MCF 10A (cell line): ENCODE results near the gene PIK3R6. TPM values are rescaled to one million over a fixed set of nuclear protein-coding genes. Genes with fewer than 3 reads are reported as not detected.

Experiments used
- BruUV-seq: library from RNA; stranded (reverse); fragments of 400-500 nt; replicated peaks from 2 replicates; lab custom pipeline; 2021; lab: Mats Ljungman, UMichigan
- CTCF ChIA-PET: fragments of 300-600 bp; sonication (Branson Sonifier 250); formaldehyde crosslinking; extraction: SDS; loops from one replicate; lab custom pipeline; 2021; ENCODE audit warnings: antibody characterized with exemption, inconsistent platforms; lab: Yijun Ruan, JAX
- POLR2A ChIA-PET: fragments of 300-600, 350-650 bp; sonication (Branson Sonifier 250); formaldehyde crosslinking; extraction: SDS; loops from one replicate; lab custom pipeline; 2020; ENCODE audit warnings: antibody characterized with exemption, inconsistent platforms; lab: Yijun Ruan, JAX
- DNase-seq: peaks from one replicate; pipeline ENCODE4 v3.0.0-alpha.2; 2018; ENCODE audit not compliant: unreplicated experiment
- H3K27ac Mint-ChIP-seq: one replicate; pipeline ENCODE4 v1.8.0; 2022; ENCODE audit warnings: mild to moderate bottlenecking, low read depth, mixed read lengths; ENCODE audit not compliant: unreplicated experiment
- H3K27me3 Mint-ChIP-seq: one replicate; pipeline ENCODE4 v1.8.0; 2022; ENCODE audit warnings: mixed read lengths; ENCODE audit not compliant: insufficient read depth, unreplicated experiment
- H3K36me3 Mint-ChIP-seq: one replicate; pipeline ENCODE4 v1.8.0; 2022; ENCODE audit warnings: mild to moderate bottlenecking, moderate library complexity, mixed read lengths; ENCODE audit not compliant: insufficient read depth, unreplicated experiment
- H3K4me1 Mint-ChIP-seq: one replicate; pipeline ENCODE4 v1.8.0; 2022; ENCODE audit warnings: mixed read lengths; ENCODE audit not compliant: insufficient read depth, unreplicated experiment
- H3K4me3 Mint-ChIP-seq: one replicate; pipeline ENCODE4 v1.8.0; 2022; ENCODE audit warnings: mild to moderate bottlenecking, moderate library complexity, mixed read lengths; ENCODE audit not compliant: unreplicated experiment
- H3K9me3 Mint-ChIP-seq: one replicate; pipeline ENCODE4 v1.8.0; 2022; ENCODE audit warnings: mixed read lengths; ENCODE audit not compliant: unreplicated experiment
- intact Hi-C: fragments of 100-400 bp; cut with micrococcal nuclease; formaldehyde crosslinking; loops from 2 replicates; pipeline ENCODE4 v1.14.1; 2022
- total RNA-seq: library from RNA; stranded (reverse); gene quantifications from 2 replicates; pipeline ENCODE4 v1.2.3, GENCODE V29; 2022
- TF ChIP-seq, protein P1 (sequence below): fragments of 200-600 bp; IDR thresholded peaks from one replicate; pipeline ENCODE4 v1.8.0; 2022; ENCODE audit warnings: antibody characterized with exemption, mild to moderate bottlenecking; ENCODE audit not compliant: unreplicated experiment

PIK3R6 gene
- total RNA-seq, 1 experiment from 2014 or later = not detected

DNA sequence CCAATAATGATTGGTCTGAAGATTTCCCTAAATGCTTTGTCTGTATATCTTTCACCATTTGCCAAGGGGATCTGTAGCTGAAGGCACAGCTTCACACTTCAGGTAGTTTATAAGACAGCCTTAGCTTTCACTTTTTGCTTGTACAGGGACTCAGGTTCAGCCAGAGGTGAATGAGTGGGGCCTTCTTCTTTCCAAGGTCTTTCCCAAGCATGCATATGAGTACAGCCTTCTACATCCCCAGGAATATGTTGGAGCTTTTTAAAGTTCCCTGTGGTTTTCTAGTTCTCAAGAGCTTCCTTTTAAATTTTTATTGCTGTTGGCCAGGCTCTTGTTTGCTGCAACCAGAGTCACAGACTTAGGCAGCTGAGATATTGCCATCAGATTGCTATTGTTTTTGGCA lies 91.2 kb downstream of the PIK3R6 start:
- no peaks in the 10 kb centered on the region for H3K9me3 Mint-ChIP-seq
- H3K4me1 Mint-ChIP-seq = no peaks in the 10 kb centered on the region
- H3K27ac Mint-ChIP-seq = no peak overlapping the region
- H3K27me3 Mint-ChIP-seq = peaks cover 56% of the 10 kb centered on the region
- no peak overlapping the region for H3K4me3 Mint-ChIP-seq
- TF ChIP-seq, protein P1, sequence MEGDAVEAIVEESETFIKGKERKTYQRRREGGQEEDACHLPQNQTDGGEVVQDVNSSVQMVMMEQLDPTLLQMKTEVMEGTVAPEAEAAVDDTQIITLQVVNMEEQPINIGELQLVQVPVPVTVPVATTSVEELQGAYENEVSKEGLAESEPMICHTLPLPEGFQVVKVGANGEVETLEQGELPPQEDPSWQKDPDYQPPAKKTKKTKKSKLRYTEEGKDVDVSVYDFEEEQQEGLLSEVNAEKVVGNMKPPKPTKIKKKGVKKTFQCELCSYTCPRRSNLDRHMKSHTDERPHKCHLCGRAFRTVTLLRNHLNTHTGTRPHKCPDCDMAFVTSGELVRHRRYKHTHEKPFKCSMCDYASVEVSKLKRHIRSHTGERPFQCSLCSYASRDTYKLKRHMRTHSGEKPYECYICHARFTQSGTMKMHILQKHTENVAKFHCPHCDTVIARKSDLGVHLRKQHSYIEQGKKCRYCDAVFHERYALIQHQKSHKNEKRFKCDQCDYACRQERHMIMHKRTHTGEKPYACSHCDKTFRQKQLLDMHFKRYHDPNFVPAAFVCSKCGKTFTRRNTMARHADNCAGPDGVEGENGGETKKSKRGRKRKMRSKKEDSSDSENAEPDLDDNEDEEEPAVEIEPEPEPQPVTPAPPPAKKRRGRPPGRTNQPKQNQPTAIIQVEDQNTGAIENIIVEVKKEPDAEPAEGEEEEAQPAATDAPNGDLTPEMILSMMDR = no peak
- no peaks in the 10 kb centered on the region for H3K36me3 Mint-ChIP-seq
- DNase-seq = no peak
- no TSS peak for BruUV-seq
- ChIA-PET POLR2A (no interaction called here), CTCF (interaction anchor here (1.0 to 2.7 kb wide), 3 partner anchors 9 to 339 kb away, joined by 3 to 28 read pairs (median 5); no protein-coding TSS in a partner anchor)
- intact Hi-C loops = no loop called here

- Mint-ChIP-seq H3K27ac (no peak overlapping the region), H3K27me3 (peaks cover 33% of the 10 kb centered on the region), H3K36me3 (no peaks in the 10 kb centered on the region), H3K9me3 (no peaks in the 10 kb centered on the region), H3K4me3 (no peak overlapping the region), H3K4me1 (no peaks in the 10 kb centered on the region)
- intact Hi-C loops = no loop called here
- ChIA-PET POLR2A (no interaction called here), CTCF (interaction anchor here (0.5 to 3.3 kb wide), 4 partner anchors 12 to 942 kb away, joined by 3 to 18 read pairs (median 4); no protein-coding TSS in a partner anchor)
- no TSS peak for BruUV-seq
- TF ChIP-seq, protein P1 = no peak
- DNase-seq = no peak
These were observed 100.7 kb downstream of the PIK3R6 start for GRCh38 chr17:8766731-8767130.

- peaks cover 6% of the 10 kb centered on the region for H3K9me3 Mint-ChIP-seq
- H3K27me3 Mint-ChIP-seq = peaks cover 38% of the 10 kb centered on the region
- H3K27ac Mint-ChIP-seq = no peak overlapping the region
- H3K36me3 Mint-ChIP-seq = no peaks in the 10 kb centered on the region
- intact Hi-C loops = no loop called here
- TF ChIP-seq, protein P1 = no peak
- H3K4me3 Mint-ChIP-seq = no peak overlapping the region
- no TSS peak for BruUV-seq
- ChIA-PET CTCF (interaction anchor here (0.9 kb wide), 1 partner anchor 9 kb away, joined by 4 read pairs; no protein-coding TSS in a partner anchor), POLR2A (interaction anchor here (0.7 kb wide), 1 partner anchor 28 kb away, joined by 3 read pairs; no protein-coding TSS in a partner anchor)
- no peaks in the 10 kb centered on the region for H3K4me1 Mint-ChIP-seq
- no peak for DNase-seq
These were observed 105.5 kb downstream of the PIK3R6 start for GRCh38 chr17:8762012-8762411.

DNA sequence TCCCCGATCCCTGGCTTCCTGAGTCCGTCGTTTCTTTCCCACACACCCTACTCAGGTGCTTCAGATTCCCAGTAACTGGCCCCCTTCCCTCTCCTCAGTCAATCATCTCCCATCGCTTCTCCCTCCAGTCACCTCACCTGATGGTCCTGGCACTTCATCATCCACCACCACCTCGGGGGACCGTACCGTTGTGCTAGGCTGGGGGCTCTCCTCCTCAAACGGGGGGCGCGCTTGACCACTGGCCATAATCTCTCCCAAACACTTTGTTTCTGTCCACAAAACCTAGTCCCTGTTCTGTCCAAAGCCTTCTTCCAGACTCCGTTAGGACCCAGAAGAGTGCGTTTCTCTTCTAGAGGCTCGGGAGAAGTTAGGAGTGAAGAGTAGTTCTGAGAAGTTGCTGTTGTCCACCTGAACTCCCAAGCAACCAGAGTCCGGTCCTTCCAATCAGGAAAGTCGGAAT lies 109.3 kb downstream of the PIK3R6 start, which contains the start of gene SPDYE4:
TSS of gene SPDYE4 (minus strand) at position 410 of the 460 bp plus-strand sequence. CDS start at position 246, 164 bp downstream.
- intact Hi-C loops = loop anchor here (10.0 kb wide), 1 partner anchor 797 kb away; no protein-coding TSS in a partner anchor
- Mint-ChIP-seq H3K4me3 (no peak within 1 kb of the TSS), H3K27ac (no peak within 1 kb of the TSS), H3K27me3 (peaks cover 68% of the 10 kb centered on the region), H3K36me3 (no peaks in the 10 kb centered on the region), H3K4me1 (no peaks in the 10 kb centered on the region), H3K9me3 (peaks cover 6% of the 10 kb centered on the region)
- POLR2A ChIA-PET = no interaction called here
- TF ChIP-seq, protein P1 = no peak
- no peak for DNase-seq
- no TSS peak for BruUV-seq
- CTCF ChIA-PET = no interaction called here
